ENCODE results near the gene SDCCAG8.

The SDCCAG8 gene

GRCh38 chr1:243483952-243484351, 228.1 kb downstream of the SDCCAG8 start:
- DNase-seq (ENCODE audit: low read depth), result no peak

GRCh38 chr1:243487036-243487648, 231.3 kb downstream of the SDCCAG8 start:
- DNase-seq (ENCODE audit: low read depth), result no peak

GRCh38 chr1:243487649-243488227, 231.9 kb downstream of the SDCCAG8 start:
- DNase-seq (ENCODE audit: low read depth), result no peak

GRCh38 chr1:243488459-243489157, 232.8 kb downstream of the SDCCAG8 start:
- DNase-seq (ENCODE audit: low read depth), result no peak

GRCh38 chr1:243489158-243489527, 233.3 kb downstream of the SDCCAG8 start:
- DNase-seq (ENCODE audit: low read depth), result no peak

GRCh38 chr1:243489681-243490546, 234.1 kb downstream of the SDCCAG8 start:
- DNase-seq (ENCODE audit: low read depth), result no peak

- DNase-seq (ENCODE audit: low read depth), result no peak
Observed at GRCh38 chr1:243490748-243491686, 235.2 kb downstream of the SDCCAG8 start.

- no peak for DNase-seq (ENCODE audit: low read depth)
Observed at GRCh38 chr1:243493156-243494129, 237.6 kb downstream of the SDCCAG8 start.

- DNase-seq (ENCODE audit: low read depth), result no peak
Observed at GRCh38 chr1:243494741-243495431, 239.0 kb downstream of the SDCCAG8 start.

- DNase-seq (ENCODE audit: low read depth), result no peak
Observed at GRCh38 chr1:243495442-243496186, 239.8 kb downstream of the SDCCAG8 start.

GRCh38 chr1:243496187-243496646, 240.4 kb downstream of the SDCCAG8 start:
- DNase-seq (ENCODE audit: low read depth), result no peak

GRCh38 chr1:243496806-243497205, 241.0 kb downstream of the SDCCAG8 start:
- DNase-seq (ENCODE audit: low read depth), result no peak

GRCh38 chr1:243497939-243498681, 242.3 kb downstream of the SDCCAG8 start:
- DNase-seq (ENCODE audit: low read depth), result no peak

GRCh38 chr1:243499248-243499647, 243.4 kb downstream of the SDCCAG8 start:
- no peak for DNase-seq (ENCODE audit: low read depth)

GRCh38 chr1:243499711-243500110, 243.9 kb downstream of the SDCCAG8 start:
- no peak for DNase-seq (ENCODE audit: low read depth)

GRCh38 chr1:243500512-243500911, 244.7 kb downstream of the SDCCAG8 start:
- no peak for DNase-seq (ENCODE audit: low read depth)

- DNase-seq (ENCODE audit: low read depth), result no peak
Observed at GRCh38 chr1:243501002-243501401, 245.2 kb downstream of the SDCCAG8 start.

- no peak for DNase-seq (ENCODE audit: low read depth)
Observed at GRCh38 chr1:243503155-243503554, 247.3 kb downstream of the SDCCAG8 start.

Data from activated T-helper 1 cell treated with Interleukin-2 at 50 U/mL for 16 hours (primary cell).